Mesothelial cell of epicardium (in vitro differentiated cells): ENCODE results near the gene RERE. TPM values are rescaled to one million over a fixed set of nuclear protein-coding genes. Genes with fewer than 3 reads are reported as not detected.

Experiments
- DNase-seq, 2 experiments: peaks; one replicate each; pipeline ENCODE4 v3.0.0; 2021; ENCODE audit warnings: low spot score in 2 of 2; ENCODE audit not compliant: unreplicated experiment in 2 of 2
- H3K27ac Mint-ChIP-seq: 2 replicates; pipeline ENCODE4 v1.8.0; 2021; ENCODE audit warnings: mixed read lengths
- H3K27me3 Mint-ChIP-seq: 2 replicates; pipeline ENCODE4 v1.8.0; 2021; ENCODE audit warnings: low read depth, mixed read lengths
- H3K36me3 Mint-ChIP-seq: 2 replicates; pipeline ENCODE4 v1.8.0; 2021; ENCODE audit warnings: mixed read lengths
- H3K4me1 Mint-ChIP-seq: 2 replicates; pipeline ENCODE4 v1.8.0; 2021; ENCODE audit warnings: mixed read lengths
- H3K4me3 Mint-ChIP-seq: 2 replicates; pipeline ENCODE4 v1.8.0; 2021; ENCODE audit warnings: mild to moderate bottlenecking, moderate library complexity, mixed read lengths
- H3K9me3 Mint-ChIP-seq: 2 replicates; pipeline ENCODE4 v1.8.0; 2021; ENCODE audit warnings: mixed read lengths
- total RNA-seq: library from RNA; stranded (reverse); gene quantifications from 3 replicates; pipeline ENCODE4 v1.2.1, GENCODE V29; 2021
- TF ChIP-seq, protein P1 (sequence below): fragments of 200-600 bp; sonication (generic); IDR thresholded peaks from one replicate; pipeline ENCODE4 v1.5.0; 2021; ENCODE audit warnings: antibody characterized with exemption; ENCODE audit not compliant: unreplicated experiment

The RERE gene
- total RNA-seq, 1 donor from 2014 or later: 187 TPM

DNA sequence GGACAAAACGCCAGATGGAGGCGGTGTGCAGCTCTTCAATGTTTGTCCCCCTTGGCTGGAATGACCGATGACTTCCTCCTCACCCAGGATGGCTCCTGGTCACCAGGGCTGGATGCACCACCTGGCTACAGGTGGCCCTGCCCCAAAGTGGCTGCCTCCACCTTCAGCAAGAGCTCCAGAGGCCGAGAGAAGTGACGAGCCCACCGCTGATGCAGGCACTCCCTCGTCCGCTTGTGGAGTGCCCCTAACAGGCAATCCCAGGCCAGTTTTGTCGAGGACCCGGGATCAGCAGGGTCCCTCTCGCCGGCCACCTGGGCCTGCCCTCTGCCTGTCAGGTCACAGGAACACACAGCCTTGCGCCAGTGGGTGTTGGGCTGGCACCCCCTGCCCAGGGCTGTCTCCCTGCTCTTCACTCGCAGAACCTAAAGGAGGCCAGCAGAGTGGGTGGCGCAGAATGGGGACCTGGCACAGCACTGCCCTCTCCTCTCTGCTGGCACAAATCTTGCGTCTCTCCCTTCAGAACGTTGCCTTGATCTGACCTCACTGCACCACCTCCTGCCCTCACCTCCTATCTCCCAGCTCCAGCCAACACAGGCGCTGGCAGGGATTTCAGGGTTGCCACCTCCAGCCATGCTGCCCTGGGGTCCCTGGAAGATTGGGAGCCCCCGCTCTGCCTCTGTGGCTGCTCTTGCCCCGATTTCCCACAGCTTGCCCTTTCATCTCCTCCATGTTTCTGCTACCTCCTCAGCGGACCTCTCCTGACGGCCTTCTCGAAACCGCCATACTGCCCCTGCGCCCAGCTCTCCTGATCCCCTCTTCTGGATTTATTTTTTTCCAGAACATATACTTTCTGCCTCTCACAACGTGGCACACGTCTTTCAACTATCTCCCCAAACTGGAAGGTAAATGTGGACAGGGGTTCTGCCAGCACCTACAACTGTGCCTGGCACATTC, 460.9 kb downstream of the RERE start:
- H3K36me3 Mint-ChIP-seq: peaks cover 36% of the 10 kb centered on the region
- no peaks in the 10 kb centered on the region for H3K4me1 Mint-ChIP-seq
- H3K9me3 Mint-ChIP-seq: no peaks in the 10 kb centered on the region
- TF ChIP-seq, protein P1, sequence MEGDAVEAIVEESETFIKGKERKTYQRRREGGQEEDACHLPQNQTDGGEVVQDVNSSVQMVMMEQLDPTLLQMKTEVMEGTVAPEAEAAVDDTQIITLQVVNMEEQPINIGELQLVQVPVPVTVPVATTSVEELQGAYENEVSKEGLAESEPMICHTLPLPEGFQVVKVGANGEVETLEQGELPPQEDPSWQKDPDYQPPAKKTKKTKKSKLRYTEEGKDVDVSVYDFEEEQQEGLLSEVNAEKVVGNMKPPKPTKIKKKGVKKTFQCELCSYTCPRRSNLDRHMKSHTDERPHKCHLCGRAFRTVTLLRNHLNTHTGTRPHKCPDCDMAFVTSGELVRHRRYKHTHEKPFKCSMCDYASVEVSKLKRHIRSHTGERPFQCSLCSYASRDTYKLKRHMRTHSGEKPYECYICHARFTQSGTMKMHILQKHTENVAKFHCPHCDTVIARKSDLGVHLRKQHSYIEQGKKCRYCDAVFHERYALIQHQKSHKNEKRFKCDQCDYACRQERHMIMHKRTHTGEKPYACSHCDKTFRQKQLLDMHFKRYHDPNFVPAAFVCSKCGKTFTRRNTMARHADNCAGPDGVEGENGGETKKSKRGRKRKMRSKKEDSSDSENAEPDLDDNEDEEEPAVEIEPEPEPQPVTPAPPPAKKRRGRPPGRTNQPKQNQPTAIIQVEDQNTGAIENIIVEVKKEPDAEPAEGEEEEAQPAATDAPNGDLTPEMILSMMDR: no peak
- no peaks in the 10 kb centered on the region for H3K27me3 Mint-ChIP-seq
- H3K27ac Mint-ChIP-seq: peak overlapping the region; percentile 5
- no peak overlapping the region for H3K4me3 Mint-ChIP-seq
- no peak for DNase-seq

DNA sequence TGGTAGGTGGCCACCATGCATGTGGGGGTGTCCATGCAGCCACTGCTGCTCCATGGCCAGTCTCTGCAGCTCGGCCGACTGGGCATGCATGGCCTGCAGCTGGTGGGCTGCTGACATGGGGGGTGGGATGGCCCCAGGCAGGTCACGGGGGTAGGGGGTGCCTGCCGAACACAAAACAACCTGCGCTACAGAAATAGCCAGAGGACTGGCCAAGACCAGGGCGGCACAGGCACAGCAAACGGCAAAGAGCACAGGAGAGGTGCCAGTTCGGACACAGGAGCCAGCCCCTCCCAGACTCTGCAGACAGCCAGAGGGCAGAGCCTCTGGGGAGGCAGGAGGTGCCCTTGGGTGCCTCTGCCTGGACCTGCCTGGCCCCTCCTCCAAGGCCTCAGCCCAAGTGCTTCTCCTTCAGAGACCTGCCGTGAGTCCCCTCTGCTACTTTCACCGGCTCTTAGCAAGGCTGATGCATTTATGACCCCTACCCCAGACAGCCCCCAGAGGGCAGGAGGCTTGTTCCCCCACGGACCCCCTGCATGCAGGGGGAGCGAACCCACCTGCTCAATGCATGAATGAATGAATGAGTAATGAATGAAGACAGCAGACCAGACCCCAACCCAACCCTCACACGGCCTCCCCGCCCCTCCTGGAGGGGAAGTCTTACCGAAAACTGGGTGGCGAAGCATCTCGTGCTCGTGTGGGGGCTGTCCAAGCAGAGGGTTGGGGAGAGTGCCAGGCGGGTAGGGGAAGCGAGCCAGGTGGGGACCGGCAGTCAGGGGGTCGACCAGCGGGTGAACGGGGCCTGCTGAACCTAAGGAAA, 461.8 kb downstream of the RERE start:
- no peak overlapping the region for H3K4me3 Mint-ChIP-seq
- no peaks in the 10 kb centered on the region for H3K9me3 Mint-ChIP-seq
- H3K27me3 Mint-ChIP-seq: no peaks in the 10 kb centered on the region
- TF ChIP-seq, protein P1: no peak
- no peak overlapping the region for H3K27ac Mint-ChIP-seq
- DNase-seq: no peak
- H3K36me3 Mint-ChIP-seq: peaks cover 36% of the 10 kb centered on the region
- H3K4me1 Mint-ChIP-seq: no peaks in the 10 kb centered on the region

DNA sequence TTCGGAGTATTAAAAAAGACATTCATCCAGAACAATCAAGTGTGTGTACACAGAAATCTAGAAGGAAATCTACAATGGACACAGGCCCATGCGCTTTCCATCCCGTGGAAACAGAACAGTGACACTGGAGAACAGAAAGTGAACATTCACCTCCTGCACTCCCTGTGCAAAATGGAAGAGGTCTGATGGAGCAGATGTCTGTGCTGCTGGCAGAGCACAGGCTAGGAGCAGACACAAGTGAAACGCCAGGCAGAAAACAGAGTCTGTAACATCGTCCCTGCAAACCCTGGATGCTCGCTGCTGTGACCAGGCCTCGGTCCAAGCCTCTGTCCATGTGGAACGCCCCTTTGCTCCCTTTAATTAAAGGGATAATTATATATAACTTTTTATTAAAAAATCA, 463.4 kb downstream of the RERE start:
- Mint-ChIP-seq H3K4me1 (no peaks in the 10 kb centered on the region), H3K36me3 (peaks cover 35% of the 10 kb centered on the region), H3K27ac (no peak overlapping the region), H3K4me3 (no peak overlapping the region), H3K27me3 (no peaks in the 10 kb centered on the region), H3K9me3 (no peaks in the 10 kb centered on the region)
- TF ChIP-seq, protein P1: no peak
- DNase-seq: no peak

DNA sequence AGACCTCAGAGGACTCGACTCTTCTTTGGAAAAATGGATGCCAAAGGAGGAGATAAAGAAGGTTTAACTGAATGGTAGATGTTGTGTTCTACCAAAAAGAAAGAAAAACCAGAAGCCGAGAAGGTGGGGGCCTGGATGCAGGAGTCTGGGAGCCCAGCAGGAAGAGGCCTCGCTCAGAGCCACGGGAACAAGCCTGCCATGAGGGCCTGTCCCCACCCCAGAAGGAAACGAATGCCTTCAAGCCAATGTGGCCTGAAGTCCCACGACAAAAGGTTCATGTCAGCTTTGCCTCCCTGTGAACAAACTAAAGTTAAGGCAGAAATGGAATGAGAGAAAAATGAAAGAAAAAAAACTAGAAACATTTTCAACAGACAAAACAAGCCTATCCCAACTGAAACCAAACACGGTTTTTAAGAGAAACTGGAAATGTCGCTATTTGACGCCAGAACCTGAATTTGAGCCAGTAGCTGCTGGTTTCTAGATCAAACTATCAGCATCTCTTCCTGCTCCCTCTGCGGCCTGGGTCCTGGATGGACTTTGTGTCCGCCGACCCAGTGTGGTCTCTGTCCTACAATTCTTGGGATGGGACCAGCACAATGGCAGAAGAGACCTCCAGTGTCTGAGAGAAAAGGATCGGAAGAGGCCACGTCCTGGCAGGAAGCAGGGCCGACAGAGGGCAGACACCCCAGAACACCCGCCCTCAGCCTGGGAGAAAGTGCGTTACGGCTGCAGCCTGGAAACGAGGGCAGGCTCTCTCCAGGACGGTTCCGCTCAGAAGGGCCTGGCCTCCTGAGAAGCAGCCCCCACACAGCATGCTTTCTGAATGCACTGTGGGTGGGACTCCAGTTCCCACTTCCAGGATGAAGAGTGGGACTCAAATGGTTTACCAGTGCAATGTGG, 464.3 kb downstream of the RERE start:
- no peaks in the 10 kb centered on the region for H3K27me3 Mint-ChIP-seq
- no peak overlapping the region for H3K4me3 Mint-ChIP-seq
- H3K36me3 Mint-ChIP-seq: peaks cover 34% of the 10 kb centered on the region
- H3K4me1 Mint-ChIP-seq: peaks cover 4% of the 10 kb centered on the region
- peak overlapping the region; percentile 78 for H3K27ac Mint-ChIP-seq
- no peaks in the 10 kb centered on the region for H3K9me3 Mint-ChIP-seq
- TF ChIP-seq, protein P1: no peak
- DNase-seq: no peak

DNA sequence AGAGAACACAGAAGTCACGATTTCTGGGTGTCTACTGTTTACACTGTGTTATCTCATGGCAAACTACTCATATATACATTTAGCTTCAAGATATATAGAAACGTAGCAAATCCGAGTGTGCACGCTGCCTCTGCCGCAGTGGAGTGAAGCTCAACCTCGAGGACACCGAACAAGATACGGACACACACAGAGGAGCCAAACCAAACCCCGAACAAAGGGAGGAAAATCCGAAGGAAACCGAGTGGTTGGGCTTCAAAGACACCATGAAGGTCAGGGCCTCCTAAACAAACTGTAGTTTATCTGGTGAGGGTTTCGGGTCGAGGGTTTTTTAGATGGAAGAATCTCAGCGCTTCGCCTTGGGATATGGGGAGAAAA, 465.0 kb downstream of the RERE start:
- Mint-ChIP-seq H3K27ac (peak overlapping the region; percentile 78), H3K27me3 (no peaks in the 10 kb centered on the region), H3K4me3 (no peak overlapping the region), H3K4me1 (peaks cover 9% of the 10 kb centered on the region), H3K36me3 (peaks cover 30% of the 10 kb centered on the region), H3K9me3 (no peaks in the 10 kb centered on the region)
- TF ChIP-seq, protein P1: no peak
- no peak for DNase-seq
